Stimulated activated naive B cell treated with anti-CD40 and anti-IgM and Interleukin-4, amounts not matched to agents 10 μg/mL and 1 μg/mL and 100 μg/mL, for 72 hours (primary cell): Measurements from ENCODE around the gene GOLPH3L.
"Not testable (repeated sequence)": the region's sequence is repeated elsewhere in the genome, so short reads cannot be mapped to it uniquely, and the experiment has no call there.

Source experiments
- ATAC-seq, 2 donors: fragments of 150-1000 bp; cut with Tn5 transposase; replicated peaks; 2 replicates each; pipeline ENCODE4 v1.10.0; 2021; ENCODE audit warnings: moderate library complexity in 1 of 2
- DNase-seq: peaks from one replicate; pipeline ENCODE4 v3.0.0; 2021
- H3K27ac Mint-ChIP-seq: one replicate; pipeline ENCODE4 v1.8.0; 2022; ENCODE audit warnings: mild to moderate bottlenecking, mixed read lengths
- H3K27me3 Mint-ChIP-seq, 2 donors: one replicate each; pipeline ENCODE4 v1.8.0; 2022; ENCODE audit warnings: mixed read lengths in 2 of 2
- H3K36me3 Mint-ChIP-seq, 2 donors: one replicate each; pipeline ENCODE4 v1.8.0; 2022; ENCODE audit warnings: mixed read lengths in 2 of 2, mild to moderate bottlenecking in 1 of 2
- H3K4me1 Mint-ChIP-seq, 2 donors: one replicate each; pipeline ENCODE4 v1.8.0; 2022; ENCODE audit warnings: mixed read lengths in 2 of 2, mild to moderate bottlenecking in 1 of 2
- H3K4me3 Mint-ChIP-seq, 2 donors: one replicate each; pipeline ENCODE4 v1.8.0; 2022; ENCODE audit warnings: mild to moderate bottlenecking in 2 of 2, mixed read lengths in 2 of 2, moderate library complexity in 1 of 2
- H3K9me3 Mint-ChIP-seq, 2 donors: one replicate each; pipeline ENCODE4 v1.8.0; 2022; ENCODE audit warnings: mixed read lengths in 2 of 2, mild to moderate bottlenecking in 1 of 2

The GOLPH3L gene

GRCh38 chr1:150638430-150638829 lies 58.5 kb downstream of the GOLPH3L start:
- peaks cover 9 to 13% of the 10 kb centered on the region in 2 donors for H3K4me1 Mint-ChIP-seq
- H3K27ac Mint-ChIP-seq, H3K4me3 Mint-ChIP-seq, ATAC-seq, DNase-seq, H3K27me3 Mint-ChIP-seq, H3K9me3 Mint-ChIP-seq: not testable (repeated sequence)
- H3K36me3 Mint-ChIP-seq: peaks cover 2 to 13% of the 10 kb centered on the region in 2 donors

GRCh38 chr1:150634839-150635622 lies 61.9 kb downstream of the GOLPH3L start:
- not testable (repeated sequence) for ATAC-seq, DNase-seq, H3K9me3 Mint-ChIP-seq, H3K4me3 Mint-ChIP-seq, H3K27me3 Mint-ChIP-seq, H3K27ac Mint-ChIP-seq
- H3K4me1 Mint-ChIP-seq: peaks cover 15 to 21% of the 10 kb centered on the region in 2 donors
- peaks cover 2 to 17% of the 10 kb centered on the region in 2 donors for H3K36me3 Mint-ChIP-seq

- H3K4me3 Mint-ChIP-seq: no peak within 1 kb of the TSS
- ATAC-seq (peak; percentile 92 to 94), DNase-seq (peak; percentile 95)
- H3K27ac Mint-ChIP-seq: no peak within 1 kb of the TSS
- H3K36me3 Mint-ChIP-seq: peaks cover 8 to 38% of the 10 kb centered on the region in 2 donors
- H3K27me3 Mint-ChIP-seq: no peaks in the 10 kb centered on the region
- H3K9me3 Mint-ChIP-seq: no peaks in the 10 kb centered on the region
- H3K4me1 Mint-ChIP-seq: peaks cover 24 to 45% of the 10 kb centered on the region in 2 donors
These were observed 67.6 kb downstream of the GOLPH3L start, which contains the start of gene ENSA for GRCh38 chr1:150629115-150629928. ENSA (minus strand) TSS chr1:150629612; CDS start chr1:150629470, 142 bp downstream.

- Mint-ChIP-seq H3K27ac (no peak overlapping the region), H3K9me3 (no peaks in the 10 kb centered on the region), H3K4me3 (no peak overlapping the region), H3K27me3 (no peaks in the 10 kb centered on the region), H3K36me3 (peaks cover 12 to 43% of the 10 kb centered on the region in 2 donors), H3K4me1 (peaks cover 24 to 51% of the 10 kb centered on the region in 2 donors)
- no peak for ATAC-seq
- no peak for DNase-seq
These were observed 68.2 kb downstream of the GOLPH3L start for GRCh38 chr1:150628766-150629114.

- H3K27ac Mint-ChIP-seq: no peak overlapping the region
- H3K36me3 Mint-ChIP-seq: peaks cover 17 to 49% of the 10 kb centered on the region in 2 donors
- H3K4me3 Mint-ChIP-seq: no peak overlapping the region
- ATAC-seq (no peak), DNase-seq (no peak)
- no peaks in the 10 kb centered on the region for H3K9me3 Mint-ChIP-seq
- no peaks in the 10 kb centered on the region for H3K27me3 Mint-ChIP-seq
- H3K4me1 Mint-ChIP-seq: peaks cover 28 to 59% of the 10 kb centered on the region in 2 donors
These were observed 69.0 kb downstream of the GOLPH3L start for GRCh38 chr1:150627826-150628410.

- H3K9me3 Mint-ChIP-seq: no peaks in the 10 kb centered on the region
- ATAC-seq: no peak
- peaks cover 36 to 67% of the 10 kb centered on the region in 2 donors for H3K4me1 Mint-ChIP-seq
- no peaks in the 10 kb centered on the region for H3K27me3 Mint-ChIP-seq
- H3K27ac Mint-ChIP-seq: peak overlapping the region; percentile 52
- H3K36me3 Mint-ChIP-seq: peaks cover 22 to 54% of the 10 kb centered on the region in 2 donors
- no peak overlapping the region for H3K4me3 Mint-ChIP-seq
- DNase-seq: no peak
These were observed 70.8 kb downstream of the GOLPH3L start for GRCh38 chr1:150626150-150626549.

- Mint-ChIP-seq H3K36me3 (peaks cover 30 to 66% of the 10 kb centered on the region in 2 donors), H3K27ac (peak overlapping the region; percentile 31)
- not testable (repeated sequence) for H3K4me3 Mint-ChIP-seq
These were observed 72.4 kb downstream of the GOLPH3L start for GRCh38 chr1:150624546-150624945.

GRCh38 chr1:150624134-150624533 lies 72.8 kb downstream of the GOLPH3L start:
- Mint-ChIP-seq H3K27ac (peak overlapping the region; percentile 47), H3K36me3 (peaks cover 34 to 70% of the 10 kb centered on the region in 2 donors), H3K4me1 (peaks cover 44 to 85% of the 10 kb centered on the region in 2 donors)
- ATAC-seq, H3K4me3 Mint-ChIP-seq, H3K27me3 Mint-ChIP-seq, DNase-seq, H3K9me3 Mint-ChIP-seq: not testable (repeated sequence)

More at GRCh38 chr1:150624546-150624945, 72.4 kb downstream of the GOLPH3L start:
- not testable (repeated sequence) for H3K9me3 Mint-ChIP-seq, H3K27me3 Mint-ChIP-seq, DNase-seq, ATAC-seq
- peaks cover 40 to 81% of the 10 kb centered on the region in 2 donors for H3K4me1 Mint-ChIP-seq

- DNase-seq (no peak), ATAC-seq (no peak)
- Mint-ChIP-seq H3K27ac (peak overlapping the region; percentile 88), H3K36me3 (peaks cover 36 to 64% of the 10 kb centered on the region in 2 donors), H3K4me1 (peaks cover 38 to 75% of the 10 kb centered on the region in 2 donors), H3K9me3 (no peaks in the 10 kb centered on the region), H3K27me3 (no peaks in the 10 kb centered on the region), H3K4me3 (peak overlapping the region; percentile 59 to 66)
These were observed 74.5 kb downstream of the GOLPH3L start for GRCh38 chr1:150622303-150622975.

- H3K4me3 Mint-ChIP-seq: peak overlapping the region; percentile 59 to 66
- ATAC-seq: peak; percentile 48 to 61
- H3K27ac Mint-ChIP-seq: peak overlapping the region; percentile 88
- DNase-seq: no peak
- peaks cover 42 to 76% of the 10 kb centered on the region in 2 donors for H3K4me1 Mint-ChIP-seq
- H3K9me3 Mint-ChIP-seq: no peaks in the 10 kb centered on the region
- no peaks in the 10 kb centered on the region for H3K27me3 Mint-ChIP-seq
- H3K36me3 Mint-ChIP-seq: peaks cover 39 to 64% of the 10 kb centered on the region in 2 donors
These were observed 75.3 kb downstream of the GOLPH3L start for GRCh38 chr1:150621497-150622302.

GRCh38 chr1:150620919-150621318 lies 76.0 kb downstream of the GOLPH3L start:
- Mint-ChIP-seq H3K9me3 (no peaks in the 10 kb centered on the region), H3K36me3 (peaks cover 44 to 67% of the 10 kb centered on the region in 2 donors), H3K27me3 (no peaks in the 10 kb centered on the region), H3K4me1 (peaks cover 45 to 79% of the 10 kb centered on the region in 2 donors), H3K27ac (peak overlapping the region; percentile 65), H3K4me3 (no peak overlapping the region)
- DNase-seq (no peak), ATAC-seq (no peak)

GRCh38 chr1:150619576-150620509 lies 77.1 kb downstream of the GOLPH3L start:
- Mint-ChIP-seq H3K4me3 (no peak overlapping the region), H3K27me3 (no peaks in the 10 kb centered on the region), H3K4me1 (peaks cover 48 to 79% of the 10 kb centered on the region in 2 donors), H3K27ac (peak overlapping the region; percentile 53), H3K36me3 (peaks cover 51 to 68% of the 10 kb centered on the region in 2 donors), H3K9me3 (no peaks in the 10 kb centered on the region)
- DNase-seq: no peak
- ATAC-seq: peak; percentile 31 to 42
